ENCODE results near the gene LRRC8E.

DNA sequence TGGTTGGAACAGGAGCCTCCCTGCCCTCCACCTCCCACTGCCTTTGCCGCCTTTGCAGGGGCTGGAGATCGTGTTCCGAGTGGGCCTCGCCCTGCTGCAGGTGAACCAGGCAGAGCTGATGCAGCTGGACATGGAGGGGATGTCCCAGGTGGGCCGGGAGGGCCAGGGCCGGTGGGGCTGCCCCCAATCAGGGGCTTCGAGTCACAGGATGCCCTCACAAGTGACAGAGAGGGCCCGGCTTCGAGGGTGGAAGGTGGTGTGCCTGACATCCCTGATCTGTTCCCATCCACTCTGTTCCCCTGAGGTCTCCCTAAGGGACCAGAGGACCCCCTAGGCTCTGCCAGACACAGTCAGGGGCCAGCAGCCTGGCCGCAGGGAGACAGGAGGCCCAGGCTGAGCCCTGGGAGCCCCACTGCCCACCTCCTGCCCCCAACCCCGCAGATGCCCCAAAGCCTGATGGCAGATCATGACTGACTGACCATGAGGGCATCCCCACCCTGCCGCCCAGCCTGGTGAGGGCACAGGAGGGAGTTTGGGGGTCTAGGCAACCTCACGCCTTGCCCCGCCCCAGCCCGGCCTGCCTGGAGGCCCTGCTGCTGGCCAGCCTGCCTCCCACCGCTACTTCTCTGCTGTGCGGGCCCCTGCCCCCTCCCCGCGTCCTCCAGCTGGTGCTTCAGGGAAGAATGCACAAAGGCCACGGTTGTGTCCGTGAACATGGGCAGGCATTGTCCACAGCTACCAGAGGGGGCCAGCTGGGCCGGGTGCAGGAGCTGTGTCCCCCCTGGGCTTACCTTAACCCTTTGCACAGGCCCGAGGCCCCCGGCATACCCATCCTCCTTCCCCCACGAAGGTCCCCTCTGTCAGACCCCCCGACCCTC lies 36.4 kb upstream of the LRRC8E start:
- TF ChIP-seq EP300 (IDR thresholded peaks at IDR 0.05; ENCODE audit: low read depth): no peak
- TF ChIP-seq, protein P1, sequence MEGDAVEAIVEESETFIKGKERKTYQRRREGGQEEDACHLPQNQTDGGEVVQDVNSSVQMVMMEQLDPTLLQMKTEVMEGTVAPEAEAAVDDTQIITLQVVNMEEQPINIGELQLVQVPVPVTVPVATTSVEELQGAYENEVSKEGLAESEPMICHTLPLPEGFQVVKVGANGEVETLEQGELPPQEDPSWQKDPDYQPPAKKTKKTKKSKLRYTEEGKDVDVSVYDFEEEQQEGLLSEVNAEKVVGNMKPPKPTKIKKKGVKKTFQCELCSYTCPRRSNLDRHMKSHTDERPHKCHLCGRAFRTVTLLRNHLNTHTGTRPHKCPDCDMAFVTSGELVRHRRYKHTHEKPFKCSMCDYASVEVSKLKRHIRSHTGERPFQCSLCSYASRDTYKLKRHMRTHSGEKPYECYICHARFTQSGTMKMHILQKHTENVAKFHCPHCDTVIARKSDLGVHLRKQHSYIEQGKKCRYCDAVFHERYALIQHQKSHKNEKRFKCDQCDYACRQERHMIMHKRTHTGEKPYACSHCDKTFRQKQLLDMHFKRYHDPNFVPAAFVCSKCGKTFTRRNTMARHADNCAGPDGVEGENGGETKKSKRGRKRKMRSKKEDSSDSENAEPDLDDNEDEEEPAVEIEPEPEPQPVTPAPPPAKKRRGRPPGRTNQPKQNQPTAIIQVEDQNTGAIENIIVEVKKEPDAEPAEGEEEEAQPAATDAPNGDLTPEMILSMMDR (IDR thresholded peaks at IDR 0.05): no peak
- TF ChIP-seq POLR2A (IDR thresholded peaks at IDR 0.05): no peak
